Measurements from ENCODE around the gene CACNB1. TPM values are rescaled to one million over a fixed set of nuclear protein-coding genes. Genes with fewer than 3 reads are reported as not detected.

The CACNB1 gene
- total RNA-seq, 3 donors from 2014 or later (not counting 1 experiment from before 2014, with no cell fraction given): 23.7 to 28.5 (median 28.1) TPM

DNA sequence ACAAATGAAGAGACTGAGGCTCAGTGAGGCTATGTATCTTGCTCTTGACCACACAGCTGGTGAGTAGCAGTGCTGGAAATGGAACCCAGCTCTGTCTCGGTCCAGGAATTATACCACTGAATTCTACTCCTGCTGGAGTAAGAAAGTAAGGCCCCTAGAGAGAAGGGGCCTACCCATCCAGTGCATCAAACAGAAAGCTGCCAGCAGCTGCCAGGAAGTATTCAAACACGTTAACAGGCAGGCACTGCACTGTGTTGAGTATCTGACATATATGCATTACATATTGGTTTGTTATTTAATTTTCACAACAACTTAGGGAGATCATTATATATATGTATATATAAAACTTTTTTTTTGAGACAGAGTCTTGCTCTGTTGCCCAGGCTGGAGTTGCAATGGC lies 35.5 kb downstream of the CACNB1 start:
- intact Hi-C loops (cut with micrococcal nuclease): no loop called here
- no peaks in the 10 kb centered on the region for H3K9me3 Mint-ChIP-seq

DNA sequence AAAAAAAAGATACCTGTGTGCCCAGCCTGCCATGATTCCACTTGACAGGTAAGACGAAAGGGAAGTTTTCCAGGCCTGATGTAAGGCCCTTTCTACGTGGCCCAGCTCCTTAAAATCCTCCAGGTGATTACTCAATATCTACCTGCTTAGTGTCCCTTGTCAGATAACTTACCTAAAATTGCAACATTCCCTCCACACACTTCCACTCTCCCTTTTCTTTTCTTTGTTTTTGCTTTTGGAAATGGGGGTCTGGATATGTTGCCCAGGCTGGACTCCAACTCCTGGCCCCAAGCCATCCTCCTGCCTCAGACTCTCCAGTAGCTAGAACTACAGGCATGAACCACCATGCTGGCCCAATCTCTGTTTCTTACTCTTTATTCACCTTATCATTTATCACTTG lies 38.8 kb downstream of the CACNB1 start:
- intact Hi-C loops (cut with micrococcal nuclease): no loop called here
- no peak overlapping the region for H3K27ac Mint-ChIP-seq
- H3K4me1 ChIP-seq (ENCODE audit: control insufficient read depth, insufficient read depth, low read length): peaks cover 8% of the 10 kb centered on the region
- DNase-seq (no peak), ATAC-seq (no peak)
- 100% methylated on average over 2 of the region's 2 CpGs for WGBS (ENCODE audit: insufficient coverage)
- no peaks in the 10 kb centered on the region for H3K27me3 ChIP-seq (ENCODE audit: control insufficient read depth, insufficient read depth, low read length)
- H3K27me3 Mint-ChIP-seq (ENCODE audit: low read depth in 2 of 2): peaks cover 4 to 7% of the 10 kb centered on the region in 2 donors
- peaks cover 10% of the 10 kb centered on the region for H3K36me3 Mint-ChIP-seq
- H3K4me3 ChIP-seq (ENCODE audit: low read length): no peak overlapping the region
- no peak overlapping the region for H3K4me3 Mint-ChIP-seq
- H3K36me3 ChIP-seq (ENCODE audit: control insufficient read depth, insufficient read depth, low read length): no peaks in the 10 kb centered on the region
- TF ChIP-seq, protein P1, sequence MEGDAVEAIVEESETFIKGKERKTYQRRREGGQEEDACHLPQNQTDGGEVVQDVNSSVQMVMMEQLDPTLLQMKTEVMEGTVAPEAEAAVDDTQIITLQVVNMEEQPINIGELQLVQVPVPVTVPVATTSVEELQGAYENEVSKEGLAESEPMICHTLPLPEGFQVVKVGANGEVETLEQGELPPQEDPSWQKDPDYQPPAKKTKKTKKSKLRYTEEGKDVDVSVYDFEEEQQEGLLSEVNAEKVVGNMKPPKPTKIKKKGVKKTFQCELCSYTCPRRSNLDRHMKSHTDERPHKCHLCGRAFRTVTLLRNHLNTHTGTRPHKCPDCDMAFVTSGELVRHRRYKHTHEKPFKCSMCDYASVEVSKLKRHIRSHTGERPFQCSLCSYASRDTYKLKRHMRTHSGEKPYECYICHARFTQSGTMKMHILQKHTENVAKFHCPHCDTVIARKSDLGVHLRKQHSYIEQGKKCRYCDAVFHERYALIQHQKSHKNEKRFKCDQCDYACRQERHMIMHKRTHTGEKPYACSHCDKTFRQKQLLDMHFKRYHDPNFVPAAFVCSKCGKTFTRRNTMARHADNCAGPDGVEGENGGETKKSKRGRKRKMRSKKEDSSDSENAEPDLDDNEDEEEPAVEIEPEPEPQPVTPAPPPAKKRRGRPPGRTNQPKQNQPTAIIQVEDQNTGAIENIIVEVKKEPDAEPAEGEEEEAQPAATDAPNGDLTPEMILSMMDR (IDR thresholded peaks at IDR 0.05): no peak
- H3K4me1 Mint-ChIP-seq: peaks cover 10% of the 10 kb centered on the region in 2 donors
- no peaks in the 10 kb centered on the region for H3K9me3 Mint-ChIP-seq
- H3K9me3 ChIP-seq (ENCODE audit: control insufficient read depth, insufficient read depth, low read length): no peaks in the 10 kb centered on the region
- H3K27ac ChIP-seq (ENCODE audit: low read length): no peak overlapping the region

More for the DNA sequence above, 35.5 kb downstream of the CACNB1 start:
- H3K27me3 ChIP-seq (ENCODE audit: control insufficient read depth, insufficient read depth, low read length): no peaks in the 10 kb centered on the region
- WGBS (ENCODE audit: insufficient coverage): 68% methylated on average over 2 of the region's 2 CpGs
- no peaks in the 10 kb centered on the region for H3K36me3 Mint-ChIP-seq
- H3K4me3 ChIP-seq (ENCODE audit: low read length): no peak overlapping the region
- peaks cover 26% of the 10 kb centered on the region for H3K4me1 ChIP-seq (ENCODE audit: control insufficient read depth, insufficient read depth, low read length)
- H3K36me3 ChIP-seq (ENCODE audit: control insufficient read depth, insufficient read depth, low read length): no peaks in the 10 kb centered on the region
- H3K27ac Mint-ChIP-seq: no peak overlapping the region
- no peak overlapping the region for H3K4me3 Mint-ChIP-seq
- H3K27ac ChIP-seq (ENCODE audit: low read length): no peak overlapping the region
- no peaks in the 10 kb centered on the region for H3K9me3 ChIP-seq (ENCODE audit: control insufficient read depth, insufficient read depth, low read length)
- no peak for ATAC-seq
- H3K4me1 Mint-ChIP-seq: peaks cover 24 to 25% of the 10 kb centered on the region in 2 donors
- H3K27me3 Mint-ChIP-seq (ENCODE audit: low read depth in 2 of 2): no peaks in the 10 kb centered on the region
- TF ChIP-seq, protein P1 (IDR thresholded peaks at IDR 0.05): no peak
- no peak for DNase-seq

DNA sequence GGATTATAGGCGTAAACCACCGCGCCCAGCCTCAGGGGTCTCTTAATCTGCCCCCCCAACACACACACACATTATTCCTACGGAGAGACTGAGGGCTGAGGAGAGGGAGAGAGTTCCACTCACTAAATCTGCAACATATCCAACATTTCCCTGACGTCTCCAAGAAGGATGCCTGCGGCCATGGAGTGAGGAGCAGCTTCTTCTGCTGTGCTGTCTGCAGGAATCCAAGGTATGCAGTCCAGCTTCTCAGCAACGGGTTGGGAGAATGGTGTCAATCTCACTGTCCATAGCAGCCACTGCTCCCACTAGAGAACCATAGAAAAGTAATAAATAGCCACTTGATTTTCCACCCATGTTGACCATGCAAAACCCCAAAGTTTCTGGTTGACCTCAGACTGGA lies 41.0 kb downstream of the CACNB1 start:
- peak overlapping the region; percentile 22 for H3K4me3 Mint-ChIP-seq
- intact Hi-C loops (cut with micrococcal nuclease): no loop called here
- Histone ChIP-seq H3K4me3 (ENCODE audit: low read length) (no peak overlapping the region), H3K27ac (ENCODE audit: low read length) (no peak overlapping the region), H3K27me3 (ENCODE audit: control insufficient read depth, insufficient read depth, low read length) (peaks cover 2% of the 10 kb centered on the region), H3K4me1 (ENCODE audit: control insufficient read depth, insufficient read depth, low read length) (peaks cover 29% of the 10 kb centered on the region), H3K36me3 (ENCODE audit: control insufficient read depth, insufficient read depth, low read length) (no peaks in the 10 kb centered on the region), H3K9me3 (ENCODE audit: control insufficient read depth, insufficient read depth, low read length) (no peaks in the 10 kb centered on the region)
- DNase-seq: no peak
- H3K27me3 Mint-ChIP-seq (ENCODE audit: low read depth in 2 of 2): peaks cover 4 to 7% of the 10 kb centered on the region in 2 donors
- peaks cover 30 to 31% of the 10 kb centered on the region in 2 donors for H3K4me1 Mint-ChIP-seq
- TF ChIP-seq, protein P1 (IDR thresholded peaks at IDR 0.05): no peak
- peak overlapping the region in 1 of 2 donors; percentile 50 for H3K27ac Mint-ChIP-seq
- ATAC-seq: no peak
- peaks cover 10% of the 10 kb centered on the region for H3K36me3 Mint-ChIP-seq
- WGBS (ENCODE audit: insufficient coverage): 92% methylated on average over 6 of the region's 7 CpGs
- H3K9me3 Mint-ChIP-seq: no peaks in the 10 kb centered on the region

DNA sequence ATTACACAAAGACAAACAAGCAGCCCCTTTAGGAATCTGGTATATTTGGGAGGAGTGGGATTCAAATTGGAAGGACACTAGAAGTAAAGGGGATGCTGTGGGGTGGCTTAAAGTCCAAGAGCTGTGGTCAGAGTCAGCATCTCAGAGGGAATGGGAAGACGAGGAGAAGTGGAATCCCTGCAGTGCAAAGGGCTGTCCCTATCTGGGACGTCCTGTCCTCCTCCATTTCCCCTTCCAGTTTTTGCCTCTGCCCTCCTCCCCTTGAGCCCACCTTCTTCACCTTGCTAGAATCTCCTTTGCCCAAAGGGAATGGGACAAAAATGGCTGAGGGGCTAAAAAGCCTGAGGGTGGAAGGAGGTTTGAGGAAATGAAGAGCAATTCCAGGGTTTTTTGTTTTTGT lies 41.8 kb downstream of the CACNB1 start:
- Histone ChIP-seq H3K27me3 (ENCODE audit: control insufficient read depth, insufficient read depth, low read length) (peaks cover 6% of the 10 kb centered on the region), H3K27ac (ENCODE audit: low read length) (no peak overlapping the region), H3K4me1 (ENCODE audit: control insufficient read depth, insufficient read depth, low read length) (peaks cover 35% of the 10 kb centered on the region), H3K4me3 (ENCODE audit: low read length) (no peak overlapping the region), H3K9me3 (ENCODE audit: control insufficient read depth, insufficient read depth, low read length) (no peaks in the 10 kb centered on the region), H3K36me3 (ENCODE audit: control insufficient read depth, insufficient read depth, low read length) (no peaks in the 10 kb centered on the region)
- Mint-ChIP-seq H3K36me3 (peaks cover 10% of the 10 kb centered on the region), H3K9me3 (no peaks in the 10 kb centered on the region), H3K27me3 (ENCODE audit: low read depth in 2 of 2) (peaks cover 4 to 7% of the 10 kb centered on the region in 2 donors), H3K4me1 (peaks cover 30 to 31% of the 10 kb centered on the region in 2 donors), H3K27ac (no peak overlapping the region), H3K4me3 (no peak overlapping the region)
- DNase-seq (no peak), ATAC-seq (no peak)
- TF ChIP-seq, protein P1 (IDR thresholded peaks at IDR 0.05): no peak
- intact Hi-C loops (cut with micrococcal nuclease): no loop called here
- 83% methylated on average over 2 of the region's 2 CpGs for WGBS (ENCODE audit: insufficient coverage)
